ENCODE measurements around the gene ZNF470.

GRCh38 chr19:56596676-56597075, 29.4 kb downstream of the ZNF470 start:
- TF ChIP-seq ZNF382 (CRISPR knock-in tag; IDR thresholded peaks at IDR 0.05; ENCODE audit: borderline replicate concordance) (no peak), PBX2 (CRISPR knock-in tag; IDR thresholded peaks at IDR 0.05) (no peak), THRA (CRISPR knock-in tag; IDR thresholded peaks at IDR 0.05; ENCODE audit: borderline replicate concordance) (no peak), POLR2A (IDR thresholded peaks at IDR 0.05; ENCODE audit: insufficient read depth in 1 of 2, low read depth in 2 of 2, low read length in 2 of 2) (no peak), ZNF333 (CRISPR knock-in tag; IDR thresholded peaks at IDR 0.05; ENCODE audit: borderline replicate concordance) (no peak), NFKBIZ (CRISPR knock-in tag; IDR thresholded peaks at IDR 0.05) (no peak)
